ENCODE results near the gene PTPN9.

- TF ChIP-seq CTCF (IDR thresholded peaks at IDR 0.05) (no peak), POLR2A (IDR thresholded peaks at IDR 0.05) (peak in 1 of 2 donors; percentile 69)
Measured at GRCh38 chr15:75455424-75455981, 123.6 kb downstream of the PTPN9 start.
